ENCODE data around the gene SARDH. TPM values are rescaled to one million over a fixed set of nuclear protein-coding genes. Genes with fewer than 3 reads are reported as not detected.

Gene SARDH
- total RNA-seq, 1 donor from 2014 or later, result 5.0 TPM

DNA sequence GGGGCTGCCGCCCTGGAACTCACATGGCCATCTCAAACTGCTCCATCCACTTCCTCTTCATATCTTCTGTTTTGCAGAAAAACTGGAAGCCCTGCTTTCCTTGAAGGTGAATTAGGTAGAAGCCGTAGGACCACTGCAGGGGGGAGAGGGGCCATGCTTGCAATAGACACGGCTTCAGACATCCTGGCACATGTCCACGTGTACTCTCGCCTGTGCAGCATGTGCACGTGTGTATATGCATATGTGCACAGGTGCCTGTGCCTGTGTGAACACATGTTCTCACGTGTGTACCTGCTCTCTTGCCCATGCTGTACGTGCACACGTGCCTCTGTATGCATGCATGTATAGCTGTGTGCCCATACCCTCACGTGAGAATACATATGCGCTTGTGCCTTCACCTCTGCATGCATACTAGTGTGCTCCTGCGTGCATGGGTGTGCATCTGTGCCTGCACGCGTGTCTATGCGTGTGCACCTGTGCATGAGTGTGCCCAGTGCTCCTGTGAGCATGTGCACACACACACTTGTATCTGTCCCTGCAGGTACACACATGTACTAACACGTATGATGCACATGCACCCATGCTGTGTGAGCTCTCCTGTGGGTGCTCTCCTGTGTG lies 47.7 kb upstream of the SARDH start:
- H3K36me3 Mint-ChIP-seq (ENCODE audit: low read depth, unreplicated experiment), result peaks cover 6% of the 10 kb centered on the region
- H3K27ac Mint-ChIP-seq (ENCODE audit: unreplicated experiment), result no peak overlapping the region
- peaks cover 7% of the 10 kb centered on the region for H3K4me1 Mint-ChIP-seq (ENCODE audit: unreplicated experiment)
- no peaks in the 10 kb centered on the region for H3K9me3 Mint-ChIP-seq (ENCODE audit: unreplicated experiment)
- no peak overlapping the region for H3K4me3 Mint-ChIP-seq (ENCODE audit: unreplicated experiment)
- TF ChIP-seq, protein P1, sequence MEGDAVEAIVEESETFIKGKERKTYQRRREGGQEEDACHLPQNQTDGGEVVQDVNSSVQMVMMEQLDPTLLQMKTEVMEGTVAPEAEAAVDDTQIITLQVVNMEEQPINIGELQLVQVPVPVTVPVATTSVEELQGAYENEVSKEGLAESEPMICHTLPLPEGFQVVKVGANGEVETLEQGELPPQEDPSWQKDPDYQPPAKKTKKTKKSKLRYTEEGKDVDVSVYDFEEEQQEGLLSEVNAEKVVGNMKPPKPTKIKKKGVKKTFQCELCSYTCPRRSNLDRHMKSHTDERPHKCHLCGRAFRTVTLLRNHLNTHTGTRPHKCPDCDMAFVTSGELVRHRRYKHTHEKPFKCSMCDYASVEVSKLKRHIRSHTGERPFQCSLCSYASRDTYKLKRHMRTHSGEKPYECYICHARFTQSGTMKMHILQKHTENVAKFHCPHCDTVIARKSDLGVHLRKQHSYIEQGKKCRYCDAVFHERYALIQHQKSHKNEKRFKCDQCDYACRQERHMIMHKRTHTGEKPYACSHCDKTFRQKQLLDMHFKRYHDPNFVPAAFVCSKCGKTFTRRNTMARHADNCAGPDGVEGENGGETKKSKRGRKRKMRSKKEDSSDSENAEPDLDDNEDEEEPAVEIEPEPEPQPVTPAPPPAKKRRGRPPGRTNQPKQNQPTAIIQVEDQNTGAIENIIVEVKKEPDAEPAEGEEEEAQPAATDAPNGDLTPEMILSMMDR (IDR thresholded peaks at IDR 0.05; ENCODE audit: unreplicated experiment), result no peak
- no peak for DNase-seq (ENCODE audit: low spot score)
- peaks cover 15% of the 10 kb centered on the region for H3K27me3 Mint-ChIP-seq (ENCODE audit: unreplicated experiment)

DNA sequence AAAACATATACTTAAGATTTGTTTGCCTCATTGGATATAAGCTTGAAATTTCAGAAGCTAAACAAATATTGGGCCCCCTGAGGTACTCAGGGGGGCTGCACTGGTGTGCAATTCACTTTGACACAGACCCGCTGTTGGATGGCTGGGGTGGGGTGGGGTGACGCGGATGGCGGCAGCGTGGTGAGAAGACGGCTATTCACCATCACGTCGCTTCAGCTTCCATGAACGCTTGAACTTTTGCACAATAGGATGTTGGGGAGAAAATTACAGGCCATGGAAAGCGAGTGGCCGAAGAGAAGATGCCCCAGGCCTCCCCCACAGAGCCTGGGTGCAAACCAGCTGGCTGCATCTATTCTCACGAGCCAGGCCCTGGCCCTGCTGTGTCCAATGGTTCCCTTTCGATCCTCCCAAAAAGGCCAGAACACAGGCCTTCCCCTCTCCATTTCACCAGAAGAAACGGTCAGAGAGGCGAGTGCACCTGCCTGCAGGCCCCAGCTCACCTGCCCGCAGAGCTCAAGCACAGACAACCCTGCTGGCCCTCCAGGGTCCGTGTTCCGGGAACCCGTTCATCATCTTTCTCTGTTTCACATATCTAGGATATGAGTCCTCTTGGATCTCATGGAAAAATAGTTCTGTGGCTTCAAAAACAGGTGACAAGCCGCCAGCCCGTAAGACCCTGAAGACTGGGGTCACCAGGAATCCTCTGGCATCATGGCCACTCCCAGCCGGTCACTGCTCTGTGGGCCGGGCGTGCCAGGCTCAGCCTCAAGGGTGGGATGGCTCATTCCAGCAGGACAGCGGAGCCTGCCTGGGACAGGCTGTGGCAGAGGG lies 46.8 kb upstream of the SARDH start:
- peaks cover 12% of the 10 kb centered on the region for H3K27me3 Mint-ChIP-seq (ENCODE audit: unreplicated experiment)
- no peak for DNase-seq (ENCODE audit: low spot score)
- H3K9me3 Mint-ChIP-seq (ENCODE audit: unreplicated experiment), result no peaks in the 10 kb centered on the region
- no peak overlapping the region for H3K4me3 Mint-ChIP-seq (ENCODE audit: unreplicated experiment)
- TF ChIP-seq, protein P1 (IDR thresholded peaks at IDR 0.05; ENCODE audit: unreplicated experiment), result no peak
- peaks cover 7% of the 10 kb centered on the region for H3K4me1 Mint-ChIP-seq (ENCODE audit: unreplicated experiment)
- peaks cover 6% of the 10 kb centered on the region for H3K36me3 Mint-ChIP-seq (ENCODE audit: low read depth, unreplicated experiment)
- no peak overlapping the region for H3K27ac Mint-ChIP-seq (ENCODE audit: unreplicated experiment)

DNA sequence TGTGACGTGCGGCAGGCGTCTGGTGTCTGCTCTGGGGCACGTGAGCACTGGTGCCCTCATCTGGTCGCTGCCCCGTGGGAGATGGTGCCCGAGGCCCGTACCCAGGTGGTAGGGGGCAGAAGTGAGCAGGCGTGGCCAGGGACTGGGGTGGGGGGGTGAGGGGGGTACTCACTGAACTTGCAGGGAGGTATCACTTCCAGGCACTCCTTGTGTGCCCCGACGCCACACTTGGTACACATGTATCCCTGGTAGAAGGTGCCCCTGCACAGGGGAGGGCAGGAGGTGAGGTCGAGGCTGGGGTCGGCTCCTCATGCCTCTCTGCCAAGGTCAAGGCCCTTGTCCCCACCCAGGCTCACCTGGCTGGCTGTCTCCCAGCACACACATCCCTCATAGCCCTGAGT lies 45.2 kb upstream of the SARDH start:
- no peak for DNase-seq (ENCODE audit: low spot score)
- TF ChIP-seq, protein P1 (IDR thresholded peaks at IDR 0.05; ENCODE audit: unreplicated experiment), result no peak
- peaks cover 10% of the 10 kb centered on the region for H3K36me3 Mint-ChIP-seq (ENCODE audit: low read depth, unreplicated experiment)
- H3K4me3 Mint-ChIP-seq (ENCODE audit: unreplicated experiment), result no peak overlapping the region
- no peaks in the 10 kb centered on the region for H3K9me3 Mint-ChIP-seq (ENCODE audit: unreplicated experiment)
- H3K27ac Mint-ChIP-seq (ENCODE audit: unreplicated experiment), result no peak overlapping the region
- H3K27me3 Mint-ChIP-seq (ENCODE audit: unreplicated experiment), result peaks cover 11% of the 10 kb centered on the region
- peaks cover 3% of the 10 kb centered on the region for H3K4me1 Mint-ChIP-seq (ENCODE audit: unreplicated experiment)

DNA sequence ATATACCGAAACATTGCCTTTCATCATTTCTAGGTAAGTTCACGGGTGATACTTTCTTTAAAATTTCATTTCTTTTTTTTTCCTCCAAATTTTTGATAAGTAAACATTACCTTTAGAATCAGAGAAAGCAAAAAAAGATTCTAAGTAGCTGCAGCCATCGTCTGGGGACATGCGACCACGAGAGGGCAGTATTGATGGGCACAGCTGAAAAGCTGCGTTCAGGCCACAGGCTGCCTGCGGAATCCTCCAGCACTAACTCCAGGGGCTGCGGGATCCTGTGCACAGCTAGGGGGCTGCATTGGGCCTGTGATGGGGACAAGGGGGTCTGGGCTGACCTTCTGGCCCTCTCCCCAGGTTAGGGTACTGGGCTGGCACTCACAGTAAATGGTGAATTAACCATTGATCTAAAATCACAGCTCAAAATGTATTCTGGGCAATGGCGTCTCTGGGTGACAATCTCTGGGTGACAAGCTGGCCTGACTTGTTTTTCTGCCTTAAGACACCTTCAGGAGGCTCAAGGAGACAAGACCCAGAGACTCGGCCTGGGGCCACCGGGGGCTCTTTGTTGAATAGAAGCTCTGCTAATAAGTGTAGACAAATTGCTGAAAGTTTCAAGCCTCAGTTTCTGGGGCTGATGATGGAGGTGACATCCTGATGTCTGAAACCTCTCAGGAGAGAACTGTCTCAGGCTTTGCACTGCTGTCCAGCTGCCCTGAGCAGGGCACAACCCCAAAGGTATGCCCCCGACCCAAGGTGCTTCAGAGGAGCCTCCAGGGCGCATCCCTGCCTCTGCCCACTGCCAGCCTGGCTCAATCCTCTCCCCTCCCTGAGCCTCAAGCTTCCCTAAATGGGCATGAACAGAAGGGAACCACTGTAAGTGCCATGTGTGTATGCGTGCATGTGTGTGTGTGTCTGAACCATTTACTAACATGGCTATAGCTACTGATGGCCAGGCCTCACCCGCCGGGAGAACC lies 44.3 kb upstream of the SARDH start:
- DNase-seq (ENCODE audit: low spot score), result peak; percentile 83

More for the DNA sequence above, 44.3 kb upstream of the SARDH start:
- Mint-ChIP-seq H3K27ac (ENCODE audit: unreplicated experiment) (no peak overlapping the region), H3K4me1 (ENCODE audit: unreplicated experiment) (peaks cover 3% of the 10 kb centered on the region), H3K4me3 (ENCODE audit: unreplicated experiment) (no peak overlapping the region), H3K9me3 (ENCODE audit: unreplicated experiment) (no peaks in the 10 kb centered on the region), H3K36me3 (ENCODE audit: low read depth, unreplicated experiment) (peaks cover 10% of the 10 kb centered on the region), H3K27me3 (ENCODE audit: unreplicated experiment) (peaks cover 11% of the 10 kb centered on the region)
- TF ChIP-seq, protein P1 (IDR thresholded peaks at IDR 0.05; ENCODE audit: unreplicated experiment), result peak; percentile 69
